Activated T-helper 9 cell treated with anti-CD3 and anti-CD28 coated beads, Interleukin-2, amount 50 U/mL, for 16 hours (primary cell): ENCODE measurements around the gene KLHDC3.
"Not testable (repeated sequence)": the region's sequence is repeated elsewhere in the genome, so short reads cannot be mapped to it uniquely, and the experiment has no call there.

ENCODE experiments used
- DNase-seq: peaks from one replicate; pipeline ENCODE4 v3.0.0-alpha.2; 2020; ENCODE audit warnings: low read depth

Gene KLHDC3

DNA sequence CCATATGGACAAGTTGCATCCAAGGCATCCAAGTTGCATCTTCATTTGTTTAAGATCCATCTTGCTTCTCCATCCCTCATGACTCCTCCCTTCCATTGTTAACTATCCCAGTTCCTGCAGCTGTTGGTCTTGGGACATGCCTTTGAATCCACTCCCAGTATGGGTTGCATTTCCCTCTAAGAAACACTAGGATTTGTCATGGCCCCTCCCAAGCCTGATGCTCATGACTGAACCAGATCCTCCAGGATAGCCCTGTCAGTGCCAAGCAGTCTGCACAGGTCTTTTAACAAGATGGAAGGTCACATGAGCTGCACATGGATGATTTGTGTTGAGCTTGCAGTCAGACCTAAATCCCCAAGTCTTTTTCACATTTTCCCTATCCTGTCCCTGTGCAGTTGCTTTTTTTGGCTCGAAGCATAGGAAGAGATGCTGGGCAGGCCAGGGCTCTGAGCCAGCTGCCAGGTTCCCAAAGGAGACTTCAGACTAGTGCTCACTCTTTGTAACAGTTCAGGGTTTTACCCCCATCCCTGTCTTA lies 25.5 kb upstream of the KLHDC3 start:
- DNase-seq, result no peak

DNA sequence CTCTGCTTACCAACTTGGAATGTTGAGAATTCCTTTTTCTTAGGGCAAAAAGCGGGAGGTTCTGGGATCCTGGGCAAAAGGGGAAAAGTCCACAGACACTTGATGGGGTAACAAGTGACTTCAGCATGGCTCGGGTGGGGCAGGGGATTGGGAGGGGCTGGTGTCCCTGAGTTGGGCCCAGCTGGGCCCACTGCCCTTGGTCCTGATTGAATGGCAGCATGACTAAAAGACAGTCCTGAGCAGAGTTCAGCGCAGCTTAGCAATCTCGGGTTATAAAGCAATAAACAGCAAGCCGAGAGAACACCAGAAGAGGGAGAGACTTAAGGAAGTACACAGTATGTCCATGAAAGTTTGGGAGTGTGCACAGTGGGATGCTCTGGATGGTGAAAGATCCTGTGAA lies 24.1 kb upstream of the KLHDC3 start:
- DNase-seq, result no peak

DNA sequence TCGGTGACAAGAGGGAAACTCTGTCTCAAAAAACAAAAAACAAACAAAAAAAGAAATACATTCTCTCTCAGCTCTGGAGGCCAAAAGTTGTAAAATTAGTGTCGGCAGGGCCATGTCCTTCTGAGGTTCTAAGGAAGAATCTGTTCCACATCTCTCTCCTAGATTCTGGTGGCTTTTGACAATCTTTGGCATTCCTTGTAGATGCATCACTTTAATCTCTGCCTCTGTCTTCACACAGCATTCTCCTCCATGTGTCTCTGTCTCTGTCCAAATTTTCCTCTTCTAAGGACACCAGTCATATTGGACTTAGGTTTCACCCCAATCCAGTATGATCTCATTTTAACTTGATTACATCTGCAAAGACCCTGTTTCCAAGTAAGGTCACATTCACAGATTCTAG lies 20.6 kb upstream of the KLHDC3 start:
- no peak for DNase-seq

DNA sequence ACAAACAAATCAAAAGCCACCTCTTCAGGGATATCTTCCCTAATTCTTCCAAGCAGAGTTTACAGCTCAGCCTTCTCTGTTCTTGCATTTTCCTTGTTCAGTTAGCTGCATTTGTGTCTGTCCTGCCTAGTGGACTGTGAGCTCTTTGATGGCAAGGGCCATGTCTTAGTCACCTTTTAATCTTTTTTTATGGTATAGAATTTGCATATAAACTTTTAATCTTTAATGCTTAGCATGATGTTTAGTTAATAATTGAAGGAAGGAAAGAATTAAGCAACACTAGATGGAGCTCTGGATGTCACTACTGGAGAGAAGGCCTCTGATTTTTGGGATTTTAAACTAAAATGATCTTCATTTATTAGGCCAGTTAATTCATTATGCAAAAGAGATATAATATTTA lies 17.5 kb upstream of the KLHDC3 start:
- DNase-seq, result no peak

DNA sequence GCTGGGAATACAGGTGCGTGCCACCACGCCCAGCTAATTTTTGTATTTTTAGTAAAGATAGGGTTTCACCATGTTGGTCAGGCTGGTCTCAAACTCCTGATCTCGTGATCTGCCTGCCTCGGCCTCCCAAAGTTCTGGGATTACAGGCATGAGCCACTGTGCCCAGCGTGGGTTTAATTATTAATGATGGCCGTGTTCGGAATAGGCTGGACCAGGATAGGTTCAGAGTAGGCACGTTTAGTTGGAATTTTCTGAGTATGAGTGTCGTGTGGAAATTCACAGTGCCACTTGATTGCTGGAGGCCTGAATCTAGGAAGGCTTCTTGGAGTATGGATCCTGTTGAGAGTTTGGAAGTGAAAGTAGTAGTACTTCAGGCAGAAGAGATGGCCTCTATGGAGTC lies 15.8 kb upstream of the KLHDC3 start:
- not testable (repeated sequence) for DNase-seq

DNA sequence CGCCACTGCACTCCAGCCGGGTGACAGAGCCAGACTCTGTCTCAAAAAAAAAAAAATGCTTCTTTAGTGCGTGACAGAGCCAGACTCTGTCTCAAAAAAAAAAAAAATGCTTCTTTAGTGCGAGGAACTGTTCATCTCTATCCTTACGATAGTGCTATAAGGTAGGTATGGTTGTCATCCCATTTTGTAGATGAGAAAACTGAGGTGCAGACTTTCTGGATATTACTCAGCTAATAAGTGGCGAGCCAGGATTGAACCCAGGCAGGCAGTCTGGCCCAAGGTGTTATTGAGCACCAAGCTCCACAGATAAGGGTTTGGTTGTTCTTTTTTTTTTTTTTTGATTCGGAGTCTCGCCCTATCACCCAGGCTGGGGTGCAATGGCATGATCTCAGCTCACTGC lies 12.2 kb upstream of the KLHDC3 start:
- no peak for DNase-seq

DNA sequence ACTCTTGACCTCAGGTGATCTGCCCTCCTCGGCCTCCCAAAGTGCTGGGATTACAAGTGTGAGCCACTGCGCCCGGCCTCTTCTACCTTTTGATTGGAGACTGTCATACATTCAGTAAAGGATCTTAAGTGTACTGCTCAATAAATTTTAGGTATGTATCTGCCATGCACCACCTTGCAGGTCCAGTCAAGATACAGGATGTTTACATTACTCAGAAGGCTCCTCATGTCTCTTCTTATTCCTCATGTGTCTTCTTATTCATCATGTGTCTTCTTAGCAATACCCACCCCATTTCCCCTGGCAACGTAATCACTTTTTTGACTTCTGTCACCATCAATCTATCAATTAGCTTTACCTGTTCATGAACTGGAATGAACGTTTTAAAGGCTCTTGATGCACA lies 8.2 kb upstream of the KLHDC3 start:
- no peak for DNase-seq

DNA sequence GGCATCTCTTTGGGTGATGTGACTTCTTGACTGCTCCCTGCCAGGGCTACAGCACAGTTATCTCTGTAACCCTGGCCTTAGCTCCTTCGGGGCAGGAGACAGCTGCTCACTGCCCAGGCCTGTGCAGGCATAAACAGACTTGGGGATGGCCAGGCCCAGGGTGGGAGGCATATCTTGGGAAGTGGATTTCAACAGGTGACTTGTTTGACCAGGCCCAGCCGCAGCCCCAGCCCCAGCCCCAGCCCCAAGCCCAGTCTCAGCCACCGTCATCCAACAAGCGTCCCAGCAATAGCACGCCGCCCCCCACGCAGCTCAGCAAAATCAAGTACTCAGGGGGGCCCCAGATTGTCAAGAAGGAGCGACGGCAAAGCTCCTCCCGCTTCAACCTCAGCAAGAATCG lies 7.8 kb upstream of the KLHDC3 start:
- no peak for DNase-seq

DNA sequence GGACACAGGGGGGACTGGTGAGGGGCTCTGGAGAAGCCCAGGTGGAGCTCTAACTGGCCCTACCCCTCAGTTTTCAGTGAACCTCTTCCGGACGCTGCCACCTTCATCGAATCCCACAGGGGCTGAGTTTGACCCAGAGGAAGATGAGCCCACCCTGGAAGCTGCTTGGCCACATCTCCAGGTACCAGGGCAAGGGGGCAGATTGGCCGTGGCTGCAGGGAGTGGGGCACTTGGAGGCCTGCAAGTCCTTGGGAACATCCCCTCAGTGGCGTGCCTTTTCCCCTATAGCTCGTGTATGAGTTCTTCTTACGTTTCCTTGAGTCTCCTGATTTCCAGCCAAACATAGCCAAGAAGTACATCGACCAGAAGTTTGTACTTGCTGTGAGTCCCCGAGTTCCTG lies 6.9 kb upstream of the KLHDC3 start:
- DNase-seq, result no peak

DNA sequence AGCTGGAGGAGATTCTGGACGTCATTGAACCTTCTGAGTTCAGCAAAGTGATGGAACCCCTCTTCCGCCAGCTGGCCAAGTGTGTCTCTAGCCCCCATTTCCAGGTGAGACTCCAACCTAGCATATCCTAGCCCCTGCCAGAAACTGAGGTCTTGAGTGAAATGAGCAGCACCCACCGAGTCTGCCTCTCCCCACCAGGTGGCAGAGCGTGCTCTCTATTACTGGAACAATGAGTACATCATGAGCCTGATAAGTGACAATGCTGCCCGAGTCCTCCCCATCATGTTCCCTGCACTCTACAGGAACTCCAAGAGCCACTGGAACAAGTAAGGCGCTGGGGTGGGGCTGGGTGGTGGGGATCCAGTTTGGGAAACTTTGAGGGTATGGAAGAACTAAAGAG lies 4.9 kb upstream of the KLHDC3 start:
- no peak for DNase-seq

DNA sequence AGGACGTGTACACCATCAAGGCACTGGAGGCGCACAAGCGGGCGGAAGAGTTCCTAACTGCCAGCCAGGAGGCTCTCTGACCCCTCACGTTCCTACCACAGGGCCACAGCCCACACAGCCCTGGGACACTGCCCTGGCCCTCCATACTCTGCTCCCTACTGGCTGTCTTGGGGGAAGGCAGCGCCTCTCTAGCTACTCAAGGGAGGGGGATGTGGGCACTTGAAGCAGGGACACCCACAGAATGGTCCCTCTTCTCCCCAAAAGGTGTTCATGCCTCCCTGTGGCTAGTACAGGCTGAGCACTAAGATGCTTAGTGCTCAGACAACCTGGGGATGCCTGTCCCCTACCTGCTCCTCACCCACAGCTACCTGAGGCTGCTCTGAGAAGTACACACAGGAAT lies 2.8 kb upstream of the KLHDC3 start:
- no peak for DNase-seq

DNA sequence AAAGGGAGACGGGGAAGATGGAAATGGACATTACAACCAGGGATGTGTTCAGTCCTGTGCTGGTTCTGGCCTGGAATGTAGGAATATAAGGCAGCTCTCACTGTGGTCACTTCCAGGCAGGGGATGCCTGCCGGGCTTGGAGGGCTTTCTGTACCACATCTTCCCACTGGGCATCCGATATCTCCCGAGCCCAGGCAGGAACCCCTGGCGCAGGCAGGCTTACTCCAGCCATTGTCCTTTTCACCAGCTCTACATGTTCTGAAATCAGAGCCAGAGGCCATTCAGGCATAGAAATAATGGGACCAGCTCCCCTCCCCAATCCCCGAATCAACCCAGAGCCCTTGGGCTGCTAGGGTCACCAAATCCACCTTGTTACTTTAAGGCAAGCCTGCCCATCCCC lies 1.7 kb upstream of the KLHDC3 start:
- DNase-seq, result no peak

DNA sequence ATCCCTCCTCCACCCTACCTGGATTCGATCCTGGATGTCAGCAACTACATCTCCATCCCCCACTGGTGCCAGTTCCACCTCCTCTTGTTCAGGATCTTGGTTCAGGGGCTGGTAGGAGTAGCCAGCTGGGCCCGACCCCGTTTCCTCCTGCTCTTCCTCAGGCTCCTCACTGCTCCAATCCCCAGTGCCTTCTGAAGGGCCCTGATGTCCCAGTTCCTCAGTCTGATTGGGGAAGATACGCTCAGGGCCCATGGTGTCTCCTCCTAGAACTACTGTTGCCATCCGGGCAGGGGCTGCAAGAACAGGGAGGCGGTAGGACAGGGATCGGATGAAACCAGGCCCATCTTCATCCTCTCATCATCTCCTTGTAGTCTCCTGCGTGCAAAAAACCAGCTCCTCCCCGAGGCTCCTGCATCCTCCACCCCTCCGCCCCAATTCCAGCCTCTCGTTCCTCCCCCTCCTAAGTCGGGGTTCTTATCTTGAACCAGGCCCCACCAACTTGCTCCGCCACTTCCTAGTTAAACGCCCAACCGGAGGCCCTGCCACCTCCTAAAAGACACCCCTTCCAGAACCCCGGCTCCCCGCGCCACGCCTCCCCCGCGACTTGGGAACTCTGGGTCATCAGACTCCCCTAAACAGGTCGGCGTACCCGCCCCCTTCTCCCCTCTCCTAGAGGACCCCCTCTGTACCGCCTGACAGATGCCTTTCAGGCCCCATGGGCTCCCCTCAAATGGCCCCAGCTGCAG lies 779 bp upstream of the KLHDC3 start:
- DNase-seq, result no peak

DNA sequence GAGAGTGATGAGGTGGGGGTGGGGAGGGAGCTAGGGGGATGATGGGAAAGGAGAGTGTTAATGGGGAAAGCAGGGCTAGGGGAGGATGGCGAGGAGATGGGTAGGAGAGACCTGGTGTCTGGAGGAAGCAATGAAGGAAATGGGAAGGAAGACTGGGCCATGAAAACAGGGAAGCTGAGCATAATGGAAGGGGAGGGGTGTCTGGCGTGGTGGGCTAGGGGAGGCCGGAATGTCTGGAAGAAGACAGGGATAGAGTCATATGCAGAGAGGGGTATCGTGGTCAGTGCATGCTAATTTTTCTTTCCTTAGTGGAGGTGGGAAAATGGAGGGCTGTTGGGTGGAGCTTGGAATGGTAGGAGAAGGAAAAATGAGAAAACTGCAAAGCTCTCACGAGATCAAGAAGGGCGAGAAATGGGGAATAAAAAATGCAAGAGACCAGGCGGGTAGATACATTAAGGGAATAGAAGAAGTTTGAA lies 423 bp downstream of the KLHDC3 start:
- DNase-seq, result no peak

DNA sequence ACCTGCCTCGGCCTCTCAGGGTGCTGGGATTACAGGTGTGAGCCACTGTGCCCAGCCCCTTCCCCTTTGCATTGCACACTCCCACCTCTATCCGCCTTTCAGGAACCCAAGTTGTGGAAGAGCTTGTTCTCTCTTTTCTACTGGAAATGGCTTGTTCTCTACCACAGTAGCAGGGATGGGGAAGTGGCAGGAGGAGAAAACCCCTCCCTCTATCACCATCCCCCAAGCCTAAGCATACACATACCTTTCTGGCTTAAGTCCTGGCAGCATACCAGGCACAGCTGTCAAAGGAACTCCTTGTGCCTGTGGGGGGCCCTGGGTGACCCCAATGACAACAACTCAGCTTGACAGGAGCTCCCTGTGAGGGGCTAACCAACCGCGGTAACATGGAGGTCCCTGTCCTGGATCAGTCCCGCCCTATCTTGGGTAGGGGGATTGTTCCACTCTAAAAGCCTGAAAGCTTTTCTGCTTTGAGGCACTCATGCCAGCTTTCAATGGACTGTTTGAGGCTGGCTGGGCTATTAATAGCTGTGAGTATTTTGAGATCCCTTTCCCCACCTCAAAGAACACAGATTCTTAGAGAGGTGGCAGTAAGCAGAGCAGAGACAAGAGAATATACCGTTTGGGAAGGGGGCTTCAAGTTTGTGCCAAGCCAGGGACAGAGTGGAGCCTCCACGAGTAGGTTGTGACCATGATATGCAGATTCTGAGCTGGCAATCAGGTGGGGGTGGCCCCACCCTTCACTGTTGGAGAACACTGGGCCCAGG lies 2.3 kb downstream of the KLHDC3 start:
- DNase-seq, result no peak

DNA sequence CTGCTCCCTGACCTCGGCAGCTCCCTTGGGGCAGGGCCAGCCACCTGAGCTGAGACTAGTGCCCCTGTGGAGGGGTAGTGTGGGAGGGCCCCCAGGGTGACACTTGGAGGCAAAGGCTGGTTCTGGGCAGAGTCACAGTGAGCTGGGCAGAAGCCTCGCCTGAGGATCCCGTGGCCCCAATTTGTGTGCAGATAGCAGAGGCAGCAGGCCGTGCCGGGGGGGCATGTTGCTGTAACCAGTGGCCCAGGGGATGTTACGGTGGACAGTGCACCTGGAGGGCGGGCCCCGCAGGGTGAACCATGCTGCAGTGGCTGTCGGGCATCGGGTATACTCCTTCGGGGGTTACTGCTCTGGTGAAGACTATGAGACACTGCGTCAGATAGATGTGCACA lies 2.9 kb downstream of the KLHDC3 start:
- no peak for DNase-seq

DNA sequence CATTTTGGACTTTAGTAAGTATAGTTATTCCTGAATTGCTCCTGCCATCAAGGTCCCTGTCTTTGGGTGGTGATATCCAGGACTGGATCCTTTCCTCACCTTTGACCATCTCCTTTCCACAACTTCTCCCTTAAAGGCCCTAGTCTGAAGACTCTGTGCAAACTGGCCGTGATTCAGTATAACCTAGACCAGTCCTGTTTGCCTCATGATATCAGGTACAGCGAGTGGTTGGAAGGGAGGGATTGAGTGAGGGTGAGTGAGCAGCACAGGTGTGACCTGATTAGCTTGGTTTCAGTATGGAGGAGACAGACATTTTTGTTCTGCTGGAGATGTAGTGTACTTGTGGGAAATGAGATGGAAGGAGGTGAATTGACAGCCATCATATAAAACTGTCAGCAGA lies 5.1 kb downstream of the KLHDC3 start:
- DNase-seq, result no peak

DNA sequence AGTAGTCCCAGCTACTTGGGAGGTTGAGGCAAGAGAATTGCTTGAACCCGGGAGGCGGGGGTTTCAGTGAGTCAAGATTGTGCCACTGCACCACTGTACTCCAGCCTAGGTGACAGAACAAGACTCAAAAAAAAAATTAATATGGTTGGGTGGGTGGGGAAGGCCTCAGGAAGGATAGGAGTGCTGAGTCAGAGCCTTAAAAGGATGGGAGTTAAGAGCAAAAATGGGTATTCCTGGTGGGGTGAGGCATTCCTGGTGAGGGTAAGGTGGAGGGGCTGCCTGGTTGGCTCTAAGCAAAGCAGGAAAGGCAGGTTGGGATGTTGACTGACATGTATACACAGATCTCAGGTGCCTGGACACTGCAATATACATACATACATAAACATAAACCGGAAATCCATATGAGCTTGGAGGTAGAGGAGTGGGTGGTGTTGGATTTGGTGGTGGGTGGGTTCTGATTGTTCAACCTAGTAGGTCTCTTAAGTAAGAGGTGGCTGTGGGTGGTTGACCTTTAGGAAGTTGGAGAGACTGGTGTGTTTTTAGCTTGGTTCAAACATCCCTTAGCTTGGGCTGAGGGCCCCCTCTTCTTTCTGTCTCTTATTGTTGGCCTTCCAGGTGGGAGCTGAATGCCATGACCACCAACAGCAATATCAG lies 6.1 kb downstream of the KLHDC3 start:
- DNase-seq, result no peak

DNA sequence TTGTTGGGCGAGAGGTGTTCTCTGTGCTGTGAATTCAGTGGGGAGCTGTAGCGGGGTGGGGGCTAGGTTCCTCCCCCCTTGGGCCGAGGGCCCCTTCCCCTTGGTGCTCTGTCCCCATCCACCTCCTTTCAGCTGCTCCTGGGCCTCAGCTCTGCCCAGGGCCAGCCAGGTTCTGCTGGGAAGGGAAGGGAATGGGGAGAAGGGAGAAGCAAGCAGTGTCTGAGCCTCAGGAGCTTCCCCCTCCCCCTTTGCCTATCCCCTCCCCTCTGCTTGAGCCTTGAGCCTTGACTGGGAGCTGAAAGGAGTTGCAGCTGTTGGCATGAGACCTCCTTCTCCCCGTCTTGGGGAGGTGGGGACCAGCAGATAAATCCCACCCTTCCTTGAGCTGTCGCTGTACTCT lies 6.8 kb downstream of the KLHDC3 start:
- DNase-seq, result no peak

DNA sequence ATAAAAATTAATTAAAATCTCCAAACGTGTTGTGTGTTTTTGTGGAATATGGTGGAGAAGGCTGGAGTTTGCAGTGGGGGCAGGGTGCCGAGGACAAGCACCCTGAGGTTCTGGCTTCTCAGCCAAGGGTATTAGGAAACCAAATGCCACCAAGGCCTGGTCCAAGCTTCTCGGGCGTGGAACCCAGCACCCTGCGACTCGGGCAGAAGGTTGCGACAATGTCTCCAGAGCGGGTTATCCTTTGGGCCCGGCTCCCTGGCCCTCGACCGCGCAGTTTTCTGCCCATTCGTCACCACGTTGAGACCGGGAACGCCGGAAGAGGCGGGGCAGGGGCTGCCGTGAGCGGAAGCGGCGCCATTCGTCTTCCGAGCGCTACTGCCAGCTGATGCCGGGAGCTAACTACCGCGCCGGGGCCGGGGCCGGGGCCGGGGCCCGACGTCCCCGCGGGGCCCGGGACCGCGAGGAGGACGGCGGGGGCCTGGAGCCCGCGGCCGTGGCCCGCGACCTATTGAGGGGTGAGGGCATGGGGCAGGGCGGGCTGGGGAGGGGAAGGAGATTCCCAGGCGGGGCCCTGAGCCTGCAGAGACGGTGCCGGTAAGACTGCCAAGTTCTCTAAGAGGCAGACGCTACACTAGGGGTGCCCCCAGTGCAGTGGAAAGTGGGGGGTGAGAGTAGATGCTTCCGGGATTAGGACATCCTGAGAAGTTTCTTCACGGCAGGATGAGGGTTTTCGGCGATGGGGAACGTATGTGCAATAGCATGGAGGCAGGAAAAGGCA lies 7.4 kb downstream of the KLHDC3 start, which contains the start of gene RRP36:
RRP36 (plus strand) TSS at position 354 of the 778 bp plus-strand sequence; CDS start at position 386, 32 bp downstream.
- peak; percentile 69 for DNase-seq

DNA sequence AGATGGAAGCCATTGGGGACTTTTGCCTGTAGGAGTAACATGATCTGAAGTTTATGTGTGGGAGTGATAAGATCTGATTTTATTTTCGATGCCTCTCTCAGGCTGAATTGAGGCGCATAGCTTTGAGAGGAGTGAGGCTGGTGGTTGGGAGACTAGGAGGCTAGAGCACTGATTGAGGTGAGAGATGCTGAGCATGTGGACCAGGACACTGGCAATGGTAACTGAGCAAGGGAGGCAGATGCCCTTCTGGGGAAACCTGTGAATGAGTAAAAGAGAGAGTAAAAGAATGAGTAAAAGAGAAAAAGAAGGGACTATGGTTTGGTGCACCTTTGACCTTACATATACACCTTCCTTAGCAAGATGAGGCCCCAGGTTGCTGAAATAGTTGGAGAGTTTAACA lies 10.4 kb downstream of the KLHDC3 start:
- no peak for DNase-seq

DNA sequence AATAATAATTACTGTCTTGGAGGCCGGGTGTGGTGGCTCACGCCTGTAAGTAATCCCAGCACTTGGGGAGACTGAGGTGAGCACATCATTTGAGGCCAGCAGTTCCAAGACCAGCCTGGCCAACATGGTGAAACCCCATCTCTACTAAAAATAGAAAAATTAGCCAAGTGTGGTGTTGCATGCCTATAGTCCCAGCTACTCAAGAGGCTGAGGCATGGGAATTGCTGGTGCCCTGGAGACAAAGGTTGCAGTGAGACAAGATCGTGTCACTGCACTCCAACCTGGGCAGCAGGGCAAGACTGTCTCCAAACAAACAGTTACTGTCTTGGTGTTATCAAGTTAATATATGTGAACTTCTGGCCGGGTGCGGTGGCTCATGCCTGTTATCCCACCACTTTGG lies 12.3 kb downstream of the KLHDC3 start:
- DNase-seq, result no peak
